Stomach (tissue), 4 donors: ENCODE measurements around the gene PFKFB1.

Source experiments
- EP300 ChIP-seq: sonication (generic); formaldehyde crosslinking; IDR thresholded peaks from one replicate; pipeline ENCODE4 v1.6.1; 2017; ENCODE audit warnings: antibody characterized with exemption
- POLR2A ChIP-seq, 4 donors: fragments of 450-650 bp; IDR thresholded peaks; one replicate each; pipeline ENCODE4 v1.6.1; 2016; ENCODE audit warnings: antibody characterized with exemption in 4 of 4, control low read depth in 2 of 4, mild to moderate bottlenecking in 1 of 4, moderate library complexity in 1 of 4
- TF ChIP-seq, protein P1 (sequence below), 7 experiments: fragments of 450-650 bp in 4 of 7; fragments of 200-600 bp in 3 of 7; sonication (generic) in 3 of 7; IDR thresholded peaks; one replicate each; pipeline ENCODE4 v1.5.1; 2016 to 2019; ENCODE audit warnings: antibody characterized with exemption in 7 of 7, control low read depth in 2 of 7, mild to moderate bottlenecking in 1 of 7

DNA sequence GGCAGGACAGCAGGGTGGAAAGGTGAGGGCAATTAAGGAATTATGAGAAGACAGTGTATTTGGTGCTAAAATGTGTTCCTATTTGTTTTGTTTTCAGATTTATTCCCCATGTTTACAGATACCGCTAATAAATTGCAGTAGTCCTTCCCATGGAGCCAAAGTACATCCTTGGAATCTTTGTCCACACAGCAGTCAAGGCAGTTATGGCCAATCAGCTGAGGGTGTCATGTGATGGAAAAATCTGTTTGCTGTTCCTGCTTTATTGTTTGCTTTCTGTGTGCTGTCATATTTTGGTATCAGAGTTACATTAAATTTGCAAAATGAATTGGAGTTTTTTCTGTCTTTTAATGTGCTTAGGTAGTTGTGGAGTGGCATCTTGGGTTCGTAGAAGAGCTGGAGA lies 62.9 kb downstream of the PFKFB1 start:
- TF ChIP-seq POLR2A (IDR thresholded peaks at IDR 0.05), result no peak
- TF ChIP-seq, protein P1, sequence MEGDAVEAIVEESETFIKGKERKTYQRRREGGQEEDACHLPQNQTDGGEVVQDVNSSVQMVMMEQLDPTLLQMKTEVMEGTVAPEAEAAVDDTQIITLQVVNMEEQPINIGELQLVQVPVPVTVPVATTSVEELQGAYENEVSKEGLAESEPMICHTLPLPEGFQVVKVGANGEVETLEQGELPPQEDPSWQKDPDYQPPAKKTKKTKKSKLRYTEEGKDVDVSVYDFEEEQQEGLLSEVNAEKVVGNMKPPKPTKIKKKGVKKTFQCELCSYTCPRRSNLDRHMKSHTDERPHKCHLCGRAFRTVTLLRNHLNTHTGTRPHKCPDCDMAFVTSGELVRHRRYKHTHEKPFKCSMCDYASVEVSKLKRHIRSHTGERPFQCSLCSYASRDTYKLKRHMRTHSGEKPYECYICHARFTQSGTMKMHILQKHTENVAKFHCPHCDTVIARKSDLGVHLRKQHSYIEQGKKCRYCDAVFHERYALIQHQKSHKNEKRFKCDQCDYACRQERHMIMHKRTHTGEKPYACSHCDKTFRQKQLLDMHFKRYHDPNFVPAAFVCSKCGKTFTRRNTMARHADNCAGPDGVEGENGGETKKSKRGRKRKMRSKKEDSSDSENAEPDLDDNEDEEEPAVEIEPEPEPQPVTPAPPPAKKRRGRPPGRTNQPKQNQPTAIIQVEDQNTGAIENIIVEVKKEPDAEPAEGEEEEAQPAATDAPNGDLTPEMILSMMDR (IDR thresholded peaks at IDR 0.05), result no peak
- no peak for TF ChIP-seq EP300
